Activated T-helper 1 cell treated with Interleukin-2 at 50 U/mL for 16 hours (primary cell): Measurements from ENCODE around the gene XYLT2.
"Not testable (repeated sequence)": the region's sequence is repeated elsewhere in the genome, so short reads cannot be mapped to it uniquely, and the experiment has no call there.

Experiments used
- DNase-seq: peaks from one replicate; pipeline ENCODE4 v3.0.0-alpha.2; 2020; ENCODE audit warnings: low read depth

Gene XYLT2

DNA sequence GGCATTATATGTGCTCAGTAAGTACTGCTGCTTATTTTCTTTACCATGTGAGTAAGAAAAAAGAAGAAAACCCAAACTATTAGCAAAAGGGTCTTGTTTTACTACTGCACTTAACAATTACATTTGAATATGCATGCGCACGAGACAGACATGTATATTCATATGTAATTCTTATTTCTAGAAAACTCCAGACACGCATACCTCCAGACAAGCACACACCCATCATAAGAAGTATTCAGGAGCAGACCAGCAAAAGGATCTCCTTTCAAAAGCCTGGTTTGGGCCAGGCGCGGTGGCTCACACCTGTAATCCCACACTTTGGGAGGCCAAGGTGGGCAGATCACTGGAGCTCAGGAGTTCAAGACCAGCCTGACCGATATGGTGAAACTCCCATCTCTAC lies 43.6 kb downstream of the XYLT2 start:
- no peak for DNase-seq

GRCh38 chr17:50392621-50393020 lies 46.7 kb downstream of the XYLT2 start:
- DNase-seq, result no peak

- DNase-seq, result no peak
Measured at GRCh38 chr17:50393700-50394099, 47.8 kb downstream of the XYLT2 start.

- no peak for DNase-seq
Measured at GRCh38 chr17:50394711-50395110, 48.8 kb downstream of the XYLT2 start.

DNA sequence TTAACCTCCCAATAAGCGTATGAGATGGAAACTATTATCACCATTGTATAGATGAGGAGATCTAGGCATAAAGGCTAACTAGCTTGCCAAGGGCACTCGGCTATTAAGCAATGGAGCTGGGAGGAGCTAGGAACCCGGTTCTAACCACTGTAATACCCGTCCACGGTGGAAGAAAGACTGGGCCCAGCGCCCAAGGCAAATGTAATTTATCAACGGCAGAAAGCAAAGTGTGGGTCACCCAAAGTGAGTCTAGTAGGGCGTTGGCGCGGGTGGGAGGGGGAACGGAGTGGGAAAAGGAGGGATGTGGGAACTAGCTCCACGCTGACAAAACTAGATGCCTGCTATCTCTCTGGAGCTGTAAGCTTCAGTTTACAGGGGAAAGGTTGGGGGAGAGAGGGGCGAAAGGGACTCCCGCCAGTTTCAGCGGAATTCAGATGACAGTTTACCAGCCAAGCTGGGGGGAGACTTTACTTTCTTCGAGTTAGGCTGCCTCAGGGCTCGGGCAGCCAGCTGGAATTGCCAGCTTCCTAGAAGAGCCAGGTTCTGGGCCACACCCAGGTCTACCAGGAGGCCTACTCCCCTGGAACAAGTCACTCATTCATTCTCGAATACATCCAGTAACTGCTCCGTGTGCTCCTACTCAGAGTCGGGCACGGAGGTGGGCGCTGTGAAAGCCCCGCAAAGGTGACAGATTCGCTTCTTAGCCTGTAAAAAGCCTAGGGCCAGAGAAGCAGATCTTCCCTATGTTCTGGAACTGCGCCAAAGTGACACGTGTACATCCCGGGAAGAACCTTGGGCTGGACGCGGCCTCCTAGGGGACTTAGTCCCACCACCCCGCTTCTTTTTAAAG lies 50.6 kb downstream of the XYLT2 start:
- no peak for DNase-seq

DNA sequence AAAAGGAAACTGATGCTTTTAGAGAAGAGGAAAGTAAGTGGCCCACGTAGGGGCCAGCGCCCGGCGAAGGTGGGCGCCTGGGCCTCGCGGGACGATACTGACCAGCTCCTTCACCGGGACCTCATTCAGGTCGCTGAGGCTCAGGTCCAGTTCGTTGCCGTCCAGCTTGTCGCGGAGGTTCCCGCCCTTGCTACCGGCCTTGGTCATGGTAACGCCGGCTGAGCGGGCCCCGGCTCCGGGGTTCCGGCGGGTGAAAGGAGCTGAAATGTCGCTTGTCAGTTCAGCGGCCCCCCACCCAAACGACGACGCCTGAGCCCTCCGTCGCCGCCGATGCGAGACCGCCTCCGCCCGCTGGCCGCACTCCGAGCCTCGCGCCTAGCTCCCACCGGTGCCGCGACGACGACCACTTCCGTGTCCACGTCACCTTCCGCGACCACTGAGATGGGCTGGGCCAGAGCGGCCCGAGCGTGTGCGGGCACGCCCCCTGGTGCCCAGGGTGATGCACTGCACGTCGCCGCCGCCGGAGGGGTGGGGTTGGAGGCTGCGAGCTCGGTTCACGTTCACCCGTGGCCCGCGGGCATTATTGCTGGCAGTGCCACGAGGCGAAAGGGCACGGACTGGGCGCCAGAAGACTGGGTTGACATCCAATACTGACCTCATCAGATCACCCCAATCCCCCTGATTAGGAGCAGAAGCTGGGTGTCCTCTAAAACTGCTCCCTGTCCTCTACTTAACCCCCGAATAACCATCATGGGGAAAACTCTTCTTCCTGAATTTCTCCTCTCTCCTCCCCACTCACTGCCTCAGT lies 51.4 kb downstream of the XYLT2 start, which contains the start of gene LRRC59:
Gene LRRC59 (minus strand): TSS at position 413 of the 808 bp plus-strand sequence. CDS start 206 bp downstream, at position 207.
- DNase-seq, result peak; percentile 90

DNA sequence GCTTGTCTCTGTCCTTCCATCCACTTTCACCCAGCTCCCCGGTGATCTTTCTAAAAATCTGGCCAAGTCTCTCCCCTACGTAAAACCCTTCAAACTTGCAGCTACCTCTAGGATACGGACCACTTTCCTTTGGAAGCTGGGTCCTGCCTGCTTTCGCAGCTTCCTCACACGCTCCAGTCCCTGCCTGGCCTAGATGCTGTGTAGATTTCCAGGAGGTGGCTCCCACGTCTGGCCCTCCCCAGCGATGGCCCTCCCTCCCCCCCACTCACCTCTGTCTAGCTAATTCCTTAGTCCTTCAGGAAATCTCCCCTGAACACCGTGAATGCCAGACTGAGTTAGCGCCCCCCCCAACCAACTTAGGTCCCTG lies 52.0 kb downstream of the XYLT2 start:
- no peak for DNase-seq

- DNase-seq, result not testable (repeated sequence)
Measured at GRCh38 chr17:50398672-50399071, 52.7 kb downstream of the XYLT2 start.

DNA sequence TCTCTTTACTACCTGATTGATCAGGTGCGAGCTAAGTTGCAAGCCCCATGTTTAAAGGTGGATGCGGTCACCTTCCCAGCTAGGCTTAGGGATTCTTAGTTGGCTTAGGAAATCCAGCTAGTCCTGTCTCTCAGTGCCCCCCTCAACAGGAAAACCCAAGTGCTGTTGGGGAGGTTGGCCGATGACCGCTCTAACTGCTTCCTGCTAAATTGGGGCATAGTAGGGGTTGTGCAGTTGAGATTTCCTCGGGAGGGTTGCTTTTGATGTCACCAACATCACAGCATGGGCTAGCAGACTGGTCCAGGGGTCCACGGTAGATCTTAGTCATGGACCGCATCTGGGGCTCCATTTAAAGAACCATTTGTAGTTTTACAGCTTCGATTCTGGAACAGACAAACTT lies 53.7 kb downstream of the XYLT2 start:
- not testable (repeated sequence) for DNase-seq

DNA sequence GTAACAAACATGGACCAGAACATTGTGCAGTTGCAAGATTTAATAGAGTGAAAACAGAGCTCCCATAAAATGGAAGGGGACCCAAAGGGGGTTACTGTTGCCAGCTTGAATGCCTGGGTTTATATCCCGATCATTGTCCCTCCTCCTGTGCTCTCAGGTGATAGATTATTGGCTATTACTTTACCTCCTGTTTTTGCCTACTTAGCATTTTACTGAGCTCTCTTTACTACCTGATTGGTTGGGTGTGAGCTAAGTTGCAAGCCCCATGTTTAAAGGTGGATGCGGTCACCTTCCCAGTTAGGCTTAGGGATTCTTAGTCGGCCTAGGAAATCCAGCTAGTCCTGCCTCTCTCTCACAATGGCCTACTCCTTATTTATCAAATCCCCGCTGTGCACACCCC lies 59.4 kb downstream of the XYLT2 start:
- not testable (repeated sequence) for DNase-seq

GRCh38 chr17:50406578-50406977 lies 60.7 kb downstream of the XYLT2 start:
- DNase-seq, result no peak

GRCh38 chr17:50407921-50408320 lies 62.0 kb downstream of the XYLT2 start:
- DNase-seq, result no peak
